Measurements from ENCODE around the gene APOL1.
"Not testable (repeated sequence)": the region's sequence is repeated elsewhere in the genome, so short reads cannot be mapped to it uniquely, and the experiment has no call there.

APOL1 gene

GRCh38 chr22:36271231-36271630, 18.3 kb downstream of the APOL1 start:
- not testable (repeated sequence) for DNase-seq

GRCh38 chr22:36271951-36272350, 19.0 kb downstream of the APOL1 start:
- not testable (repeated sequence) for DNase-seq

DNA sequence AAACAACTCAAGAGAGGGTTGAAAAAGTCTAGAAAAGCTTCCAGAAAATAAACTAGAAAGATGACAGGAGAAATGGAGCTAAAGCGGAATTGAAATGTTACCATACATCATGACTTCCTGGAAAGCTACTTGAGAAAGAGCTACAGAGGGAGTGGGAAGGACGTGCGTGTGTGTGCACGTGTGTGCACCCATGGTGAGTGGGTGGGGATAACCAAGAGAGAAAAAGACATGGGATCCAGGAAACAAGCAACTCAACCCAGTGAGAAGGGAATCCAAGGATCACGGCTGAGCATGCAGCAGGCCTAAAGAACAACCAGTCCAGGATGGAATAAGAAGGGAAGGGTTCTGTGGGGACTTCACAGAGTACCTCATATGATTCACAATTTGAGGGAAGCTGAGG, 21.6 kb downstream of the APOL1 start:
- DNase-seq: no peak

DNA sequence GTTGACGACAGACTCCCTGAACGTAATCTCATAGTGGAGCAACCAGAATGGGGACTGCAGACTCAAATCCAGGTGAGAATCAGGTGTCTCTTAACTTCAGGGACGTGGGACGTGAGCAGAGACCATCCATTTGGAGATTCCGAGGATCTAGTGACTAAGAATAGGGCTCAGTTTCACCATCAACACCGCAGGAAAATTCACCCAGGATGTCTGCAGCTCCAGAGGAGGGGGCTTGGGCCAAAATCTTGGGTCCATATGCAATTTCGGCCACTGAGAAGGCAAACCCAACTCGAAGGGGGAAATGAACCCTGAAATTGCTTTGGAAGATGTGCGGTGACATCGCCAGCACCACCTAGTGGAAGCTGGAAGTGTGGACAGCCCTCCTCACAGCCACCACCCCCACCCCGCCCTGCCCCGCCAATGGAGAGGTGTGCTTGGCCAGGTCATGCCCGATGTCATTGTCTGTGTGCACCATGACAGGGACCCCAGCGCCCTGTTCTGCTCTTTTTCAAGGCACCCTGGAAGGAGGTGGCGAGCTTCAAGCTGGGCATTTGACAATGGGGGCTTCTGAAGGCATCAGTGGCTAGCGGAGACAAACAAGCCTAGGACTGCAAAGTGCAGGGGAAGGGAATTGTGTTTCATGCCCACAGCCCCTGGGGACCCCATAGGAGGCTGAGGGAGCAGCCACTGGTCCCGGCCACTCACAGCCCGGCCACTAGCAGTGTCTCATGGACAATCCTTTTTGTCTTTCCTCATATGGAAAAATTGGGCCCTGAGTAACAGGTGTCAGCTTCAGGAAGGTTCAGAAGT, 24.8 kb downstream of the APOL1 start:
- peak; percentile 38 to 74 (median 44) for DNase-seq

DNA sequence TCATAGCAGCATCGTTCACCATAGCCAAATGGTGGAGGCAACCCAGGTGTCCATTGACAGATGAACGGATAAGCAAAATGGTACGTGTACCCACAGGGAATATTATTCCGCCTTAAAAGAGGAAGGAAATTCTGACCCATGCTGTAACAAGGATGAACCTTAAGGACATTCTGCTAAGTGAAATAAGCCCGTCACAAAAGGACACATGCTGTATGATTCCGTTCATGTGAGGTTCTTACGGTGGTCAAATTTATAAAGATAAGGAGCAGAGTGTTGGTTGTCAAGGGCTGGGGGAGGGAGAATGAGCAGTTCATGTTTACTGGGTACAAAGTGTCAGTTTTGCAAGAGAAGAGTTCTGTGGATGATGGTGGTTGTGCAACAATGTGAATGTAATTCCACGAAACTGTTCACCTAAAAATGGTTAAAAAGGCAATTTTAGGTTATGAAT, 26.3 kb downstream of the APOL1 start:
- DNase-seq: no peak

GRCh38 chr22:36280379-36280778, 27.4 kb downstream of the APOL1 start:
- no peak for DNase-seq

DNA sequence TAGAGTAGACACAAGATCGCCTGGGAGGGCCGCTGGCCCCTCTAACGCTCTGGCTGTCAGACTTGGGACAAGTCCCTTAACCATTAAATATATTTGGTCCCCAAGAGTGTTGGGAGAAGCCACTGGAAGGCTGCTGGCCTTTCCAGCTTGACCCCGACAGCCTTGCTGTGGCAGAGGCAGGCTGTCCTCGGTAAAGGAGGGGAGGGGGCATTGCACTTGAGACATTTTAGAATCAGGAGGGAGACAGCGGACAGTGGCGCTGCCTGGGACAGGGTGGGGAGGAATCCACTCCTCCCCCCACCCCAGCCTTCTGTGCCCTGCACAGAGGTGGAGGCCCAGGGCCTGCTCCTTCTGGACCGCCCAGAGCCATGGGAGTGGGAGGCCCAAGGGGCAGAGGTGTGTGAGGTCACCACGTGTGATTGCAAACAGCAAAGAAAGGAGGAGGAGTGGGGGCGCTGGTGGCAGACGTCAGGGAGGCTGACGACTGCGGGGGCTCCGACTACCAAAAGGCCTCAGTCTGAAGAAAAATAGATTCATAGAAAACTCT, 28.9 kb downstream of the APOL1 start:
- DNase-seq: no peak

GRCh38 chr22:36282328-36282831, 29.4 kb downstream of the APOL1 start:
- no peak for DNase-seq

DNA sequence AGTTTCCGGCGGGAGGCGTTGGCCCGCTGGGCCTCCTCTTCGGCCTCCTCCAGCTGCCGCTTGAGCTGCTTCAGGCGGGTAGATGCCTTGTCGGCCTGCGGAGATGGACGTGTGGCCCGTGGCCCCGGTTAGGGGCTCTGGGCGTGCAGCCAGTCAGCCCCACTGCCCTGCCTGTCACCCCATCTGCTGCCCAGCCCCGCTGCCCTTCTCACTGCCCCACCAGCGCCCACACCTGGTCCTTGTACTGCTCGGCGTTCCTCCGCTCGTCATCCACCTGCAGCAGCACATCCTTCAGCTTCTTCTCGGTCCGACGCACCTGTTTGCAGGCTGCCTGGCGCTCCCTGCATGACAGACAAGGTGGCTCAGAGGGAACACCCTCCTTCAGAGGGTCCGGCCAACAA, 31.2 kb downstream of the APOL1 start:
- no peak for DNase-seq

DNA sequence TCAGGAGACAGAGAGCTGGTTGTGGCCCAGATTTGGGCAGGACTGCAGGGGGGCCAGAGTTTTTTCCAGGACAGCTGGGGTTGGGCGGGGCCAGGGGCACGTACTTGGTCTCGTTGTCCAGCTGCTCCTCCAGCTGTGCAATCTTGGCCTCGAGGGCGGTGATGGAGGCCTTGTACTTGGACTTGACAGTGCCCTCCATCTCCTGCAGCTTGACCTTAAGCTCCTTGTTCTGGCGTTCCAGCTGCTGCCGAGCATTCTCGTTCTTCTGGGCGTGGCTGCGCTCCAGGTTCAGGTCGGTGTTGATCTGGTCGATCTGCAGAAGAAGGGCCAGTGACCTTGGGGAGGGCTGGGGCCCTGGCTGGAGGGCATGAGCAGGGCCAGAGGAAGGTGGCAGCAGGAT, 32.1 kb downstream of the APOL1 start:
- no peak for DNase-seq

GRCh38 chr22:36285545-36285944, 32.6 kb downstream of the APOL1 start:
- DNase-seq: no peak

DNA sequence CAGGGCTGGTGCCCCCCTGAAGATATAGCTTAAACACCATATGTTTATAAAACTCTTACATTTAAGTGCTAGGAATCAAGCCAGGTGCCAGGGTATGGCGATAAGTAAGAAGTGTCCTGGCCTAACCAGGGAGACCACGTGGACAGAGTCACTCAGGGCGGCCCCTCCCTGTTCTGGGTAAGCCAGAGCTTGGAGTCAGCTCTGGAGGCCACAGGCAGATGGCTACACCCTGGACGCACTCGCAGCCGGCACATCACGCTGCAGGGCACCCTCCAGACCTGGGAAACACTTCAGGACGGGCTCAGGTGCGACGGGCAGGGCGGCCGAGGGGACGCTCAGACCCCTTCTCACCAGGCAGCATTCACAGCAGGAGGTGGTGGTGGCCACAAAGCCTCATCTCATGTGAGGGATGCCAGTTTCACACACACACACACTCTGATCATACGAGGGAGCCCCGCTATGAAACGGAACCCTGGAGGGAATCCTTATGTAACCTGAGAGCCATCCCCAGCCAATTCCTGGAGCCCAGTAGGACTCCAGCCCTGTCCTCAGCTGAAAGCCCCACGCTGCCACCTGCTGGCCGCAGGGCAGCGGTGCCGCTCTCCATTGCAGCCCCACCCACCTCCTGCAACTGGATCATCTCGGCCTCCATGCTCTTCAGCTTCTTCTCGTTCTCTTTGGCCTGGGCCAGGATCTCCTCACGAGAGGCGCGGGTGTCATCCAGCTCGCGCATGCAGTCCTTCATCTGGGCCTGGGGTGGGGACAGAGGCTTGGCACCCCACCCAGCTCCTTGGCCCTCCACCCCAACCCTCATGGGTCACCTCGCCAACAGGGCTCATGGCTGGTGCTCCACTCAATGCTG, 33.4 kb downstream of the APOL1 start:
- peak; percentile 30 to 68 (median 55) for DNase-seq

- DNase-seq: no peak
Measured at GRCh38 chr22:36287881-36288515, 35.1 kb downstream of the APOL1 start.

- no peak for DNase-seq
Measured at GRCh38 chr22:36288571-36289405, 35.9 kb downstream of the APOL1 start.

DNA sequence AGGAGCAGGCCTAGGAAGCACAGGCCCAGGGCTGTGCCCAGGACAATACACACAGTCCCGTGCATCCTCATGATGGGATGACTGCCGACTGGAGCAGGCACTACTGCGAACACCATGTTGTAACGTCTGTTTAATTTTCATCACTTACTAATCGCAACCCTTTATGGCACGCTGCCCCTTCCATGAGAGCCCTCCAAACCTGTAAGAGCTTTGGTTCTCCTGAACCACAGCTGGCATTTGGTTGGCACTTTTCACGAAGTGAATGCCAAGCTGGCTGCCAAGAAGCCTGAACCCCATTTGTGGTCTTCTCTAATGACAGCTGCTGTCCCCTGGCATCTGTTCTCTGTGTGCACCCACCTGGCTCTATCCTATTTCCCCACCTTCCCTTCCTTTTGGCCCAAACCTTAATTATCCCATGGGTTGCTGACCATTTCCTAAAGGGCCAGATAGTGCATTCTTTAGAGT, 36.5 kb downstream of the APOL1 start:
- DNase-seq: no peak

GRCh38 chr22:36289948-36290371, 37.0 kb downstream of the APOL1 start:
- DNase-seq: peak in 4 of 5 donors; percentile 31 to 52 (median 40)

DNA sequence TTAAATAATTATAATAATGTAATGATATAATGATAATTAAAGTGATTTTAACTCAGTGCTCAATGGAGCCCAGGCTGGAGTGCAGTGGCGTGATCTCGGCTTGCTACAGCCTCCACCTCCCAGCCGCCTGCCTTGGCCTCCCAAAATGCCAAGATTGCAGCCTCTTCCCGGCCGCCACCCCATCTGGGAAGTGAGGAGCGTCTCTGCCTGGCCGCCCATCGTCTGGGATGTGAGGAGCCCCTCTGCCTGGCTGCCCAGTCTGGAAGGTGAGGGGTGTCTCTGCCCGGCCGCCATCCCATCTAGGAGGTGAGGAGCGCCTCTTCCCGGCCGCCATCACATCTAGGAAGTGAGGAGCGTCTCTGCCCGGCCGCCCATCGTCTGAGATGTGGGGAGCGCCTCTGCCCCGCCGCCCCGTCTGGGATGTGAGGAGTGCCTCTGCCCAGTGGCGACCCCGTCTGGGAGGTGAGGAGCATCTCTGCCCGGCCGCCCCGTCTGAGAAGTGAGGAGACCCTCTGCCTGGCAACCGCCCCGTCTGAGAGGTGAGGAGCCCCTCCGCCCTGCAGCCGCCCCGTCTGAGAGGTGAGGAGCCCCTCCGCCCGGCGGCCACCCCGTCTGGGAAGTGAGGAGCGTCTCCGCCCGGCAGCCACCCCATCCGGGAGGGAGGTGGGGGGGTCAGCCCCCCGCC, 37.6 kb downstream of the APOL1 start:
- DNase-seq: not testable (repeated sequence)

DNA sequence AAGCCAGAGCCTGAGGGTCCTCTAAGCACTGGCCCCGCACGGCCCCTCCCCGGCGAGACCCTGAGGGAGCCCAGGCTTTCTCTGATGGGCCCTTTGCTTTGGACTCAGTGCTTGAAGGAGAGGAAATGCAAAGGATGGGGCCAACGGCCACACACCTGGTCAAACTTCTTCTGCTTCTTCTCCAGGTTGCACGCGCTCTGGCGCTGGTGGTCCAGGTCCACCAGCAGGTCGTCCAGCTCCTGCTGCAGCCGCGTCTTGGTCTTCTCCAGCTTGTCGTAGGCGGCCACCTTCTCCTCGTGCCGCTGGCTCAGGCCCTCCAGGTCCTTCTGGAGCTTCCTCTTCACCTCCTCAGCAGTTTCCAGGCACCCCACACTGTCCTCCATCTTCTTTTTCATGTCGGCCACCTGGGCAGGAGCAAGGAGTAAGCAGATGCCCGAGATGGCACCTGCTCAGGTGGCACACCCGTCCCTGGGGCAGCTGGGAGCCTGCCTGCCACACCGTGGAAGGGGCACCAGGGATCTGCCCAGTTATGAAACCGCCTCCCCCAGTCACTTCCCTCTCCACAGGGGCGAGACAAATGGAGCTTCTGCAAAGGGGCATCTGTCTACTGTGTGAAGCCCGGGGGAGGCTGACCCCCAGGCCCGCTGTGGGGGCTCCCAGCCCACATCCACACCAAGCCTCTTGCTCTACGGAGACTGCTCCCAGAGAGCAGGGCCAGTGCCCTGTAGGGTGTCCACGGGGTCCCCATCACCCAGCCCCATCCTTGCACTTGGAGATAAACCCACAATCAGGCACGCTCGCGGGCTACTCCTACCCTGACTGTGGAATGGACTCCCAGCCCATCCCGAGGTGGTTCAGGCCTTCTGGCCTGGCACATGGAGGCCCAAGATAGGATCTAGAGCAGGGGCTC, 39.2 kb downstream of the APOL1 start:
- no peak for DNase-seq

DNA sequence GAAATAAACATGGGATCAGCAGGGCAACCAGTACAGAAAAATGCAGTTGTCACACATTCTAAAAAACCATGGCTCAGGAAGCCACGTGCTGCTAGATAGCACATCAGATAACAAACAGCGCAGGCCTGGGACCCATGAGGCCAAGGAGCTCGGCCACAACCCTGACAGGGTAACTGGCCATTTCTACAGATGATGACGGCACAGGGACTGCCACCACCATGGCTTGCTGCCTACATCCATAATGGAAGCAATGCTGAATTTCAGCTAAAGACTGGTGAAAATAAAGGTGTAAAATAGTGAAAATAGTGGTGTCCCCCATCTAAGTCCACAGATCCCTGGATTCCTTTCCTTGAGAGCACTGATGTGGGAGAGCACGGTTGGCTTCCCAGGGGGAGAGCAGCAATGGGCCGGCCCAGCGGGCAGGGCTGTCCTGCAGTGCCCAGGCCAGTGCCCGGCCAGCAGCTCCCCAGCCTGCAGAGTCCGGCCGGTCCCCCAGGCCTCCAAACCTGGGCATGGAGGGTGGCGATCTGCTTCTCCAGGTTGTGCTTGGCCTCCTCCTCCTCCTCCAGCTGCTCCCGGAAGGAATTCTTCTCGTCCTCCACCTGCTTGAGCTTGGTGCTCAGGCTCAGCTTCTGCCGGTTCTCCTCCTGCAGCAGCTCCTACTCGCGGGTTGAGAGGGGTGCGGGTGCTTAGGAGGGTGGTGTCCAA, 40.0 kb downstream of the APOL1 start:
- DNase-seq: no peak

Data from T-helper 1 cell (primary cell).